Measurements from ENCODE around the gene STOX2.

DNA sequence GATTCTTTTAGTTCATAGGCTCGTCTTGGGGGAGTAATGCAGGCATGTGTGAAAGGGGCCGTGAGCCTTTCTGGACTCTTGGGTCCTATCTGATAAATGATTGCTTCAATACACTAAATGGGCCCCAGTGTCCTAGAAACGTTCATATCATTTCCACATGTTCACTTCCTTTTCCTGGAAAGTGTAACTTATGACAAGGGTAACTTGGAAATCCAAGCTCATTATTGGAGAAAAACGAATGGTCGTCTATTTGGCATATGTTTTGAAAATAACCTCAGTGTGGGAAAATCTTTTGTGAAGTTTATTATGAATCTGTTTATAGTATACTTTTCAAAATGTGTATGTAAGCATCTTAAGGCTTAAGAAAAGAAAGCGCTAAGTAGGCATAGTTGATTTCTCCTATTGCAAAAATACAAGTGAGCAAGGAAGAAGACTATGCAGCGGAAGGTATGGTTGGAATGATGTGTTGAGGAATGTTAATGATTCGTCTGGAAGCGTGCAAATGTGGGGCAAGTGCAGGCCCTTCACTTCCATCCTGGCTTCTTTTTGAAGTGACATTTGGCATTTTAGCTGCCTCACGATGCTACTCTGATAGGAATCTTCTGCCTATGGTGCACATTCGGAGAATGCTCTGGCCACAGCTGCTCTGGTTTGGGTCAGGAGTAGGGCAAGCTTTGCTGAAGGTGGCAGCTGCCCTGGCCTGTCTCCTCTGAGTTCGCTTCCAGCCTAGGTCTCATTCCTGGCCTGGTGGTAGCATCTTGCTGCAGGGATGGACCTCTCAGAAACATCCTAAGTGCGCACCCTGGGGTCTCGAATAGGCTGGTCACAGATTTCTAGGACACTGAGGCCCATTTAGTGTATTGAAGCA is 49.5 kb upstream of the STOX2 start:
- TF ChIP-seq CTCF (IDR thresholded peaks at IDR 0.05) (no peak), POLR2A (IDR thresholded peaks at IDR 0.05) (no peak)

All from Peyer's patch (tissue), 4 donors.